OCI-LY3 (cell line): ENCODE data around the gene GOLGA6A.

Experiments used
- CTCF ChIP-seq: fragments of 200-600, 300-600 bp; sonication (generic); IDR thresholded peaks from 2 replicates; pipeline ENCODE4 v1.5.1; 2014; ENCODE audit warnings: antibody characterized with exemption, low read length, low read depth
- EZH2phosphoT487 ChIP-seq: fragments of 200-600 bp; shearing (Covaris generic); IDR thresholded peaks from 2 replicates; pipeline ENCODE4 v1.6.1; 2018; ENCODE audit warnings: antibody characterized with exemption, mixed run types, low read depth

GRCh38 chr15:74055804-74056203 is 26.5 kb downstream of the GOLGA6A start:
- TF ChIP-seq CTCF: no peak
- TF ChIP-seq EZH2phosphoT487: no peak
